Cardiac muscle cell (in vitro differentiated cells and primary cell): ENCODE measurements around the gene COL1A1. TPM values are rescaled to one million over a fixed set of nuclear protein-coding genes. Genes with fewer than 3 reads are reported as not detected.

Experiments
- DNase-seq, 2 donors: peaks; one replicate each; pipeline versions ENCODE4 v3.0.0 to v3.0.0-alpha.2; 2010 to 2017; ENCODE audit warnings: low read depth in 1 of 2, low spot score in 1 of 2
- H3K27ac ChIP-seq: fragments of 200-600 bp; sonication (generic); 2 replicates; pipeline ENCODE4 v1.5.1; 2016
- H3K27me3 ChIP-seq: fragments of 200-600 bp; sonication (generic); 2 replicates; pipeline ENCODE4 v1.6.0; 2016; ENCODE audit warnings: control low read depth
- H3K36me3 ChIP-seq: fragments of 200-600 bp; sonication (generic); 2 replicates; pipeline ENCODE4 v1.5.1; 2016; ENCODE audit warnings: control low read depth
- H3K4me1 ChIP-seq: fragments of 200-600 bp; sonication (generic); 2 replicates; pipeline ENCODE4 v1.8.1; 2017; ENCODE audit warnings: low read depth, mild to moderate bottlenecking, mixed run types
- H3K4me3 ChIP-seq: fragments of 200-600 bp; sonication (generic); 2 replicates; pipeline ENCODE4 v1.5.1; 2016; ENCODE audit warnings: mild to moderate bottlenecking
- H3K9me3 ChIP-seq: fragments of 200-600 bp; sonication (generic); 2 replicates; pipeline ENCODE4 v1.5.1; 2017; ENCODE audit warnings: low read depth, mild to moderate bottlenecking, control low read depth
- CTCF ChIP-seq: IDR thresholded peaks from 2 replicates; pipeline ENCODE4 v1.5.1; 2012; ENCODE audit warnings: low read depth, mild to moderate bottlenecking, low read length
- polyA plus RNA-seq: library from polyadenylated mRNA; unstranded; fragments of >200 nt; fragmentation: Nextera tagmentation; extraction: Ambion mirVana; gene quantifications from 2 replicates; pipeline ENCODE4 v1.2.1, GENCODE V29; 2016
- total RNA-seq: library from RNA; depleted of rRNA; stranded (reverse); fragments of >200 nt; gene quantifications from 2 replicates; pipeline ENCODE4 v1.2.3, GENCODE V29; 2016

COL1A1 gene
- total and polyA plus RNA-seq, 2 experiments from 2014 or later, result 127 to 261 TPM

- Histone ChIP-seq H3K4me1 (peaks cover 16% of the 10 kb centered on the region), H3K36me3 (no peaks in the 10 kb centered on the region), H3K4me3 (no peak overlapping the region), H3K27me3 (no peaks in the 10 kb centered on the region), H3K9me3 (no peaks in the 10 kb centered on the region), H3K27ac (peak overlapping the region; percentile 94)
- no peak for TF ChIP-seq CTCF
- peak in 1 of 2 donors; percentile 82 for DNase-seq
Measured at GRCh38 chr17:50219342-50219741, 17.9 kb upstream of the COL1A1 start.

- peaks cover 16% of the 10 kb centered on the region for H3K4me1 ChIP-seq
- no peak for TF ChIP-seq CTCF
- DNase-seq, result peak in 1 of 2 donors; percentile 92
Measured at GRCh38 chr17:50218771-50219315, 17.4 kb upstream of the COL1A1 start.

GRCh38 chr17:50218071-50218759 is 16.8 kb upstream of the COL1A1 start:
- Histone ChIP-seq H3K27ac (peak overlapping the region; percentile 94), H3K4me3 (no peak overlapping the region), H3K27me3 (no peaks in the 10 kb centered on the region), H3K9me3 (no peaks in the 10 kb centered on the region), H3K4me1 (peaks cover 16% of the 10 kb centered on the region), H3K36me3 (no peaks in the 10 kb centered on the region)
- no peak for TF ChIP-seq CTCF
- peak in 1 of 2 donors; percentile 48 for DNase-seq

More at GRCh38 chr17:50218771-50219315, 17.4 kb upstream of the COL1A1 start:
- Histone ChIP-seq H3K4me3 (no peak overlapping the region), H3K36me3 (no peaks in the 10 kb centered on the region), H3K27ac (peak overlapping the region; percentile 94), H3K27me3 (no peaks in the 10 kb centered on the region), H3K9me3 (no peaks in the 10 kb centered on the region)

- Histone ChIP-seq H3K27me3 (no peaks in the 10 kb centered on the region), H3K36me3 (no peaks in the 10 kb centered on the region), H3K4me3 (no peak overlapping the region), H3K4me1 (peaks cover 16% of the 10 kb centered on the region), H3K9me3 (no peaks in the 10 kb centered on the region), H3K27ac (no peak overlapping the region)
- no peak for TF ChIP-seq CTCF
- no peak for DNase-seq
Measured at GRCh38 chr17:50217591-50217990, 16.2 kb upstream of the COL1A1 start.

- no peak overlapping the region for H3K4me3 ChIP-seq
- H3K9me3 ChIP-seq, result no peaks in the 10 kb centered on the region
- no peaks in the 10 kb centered on the region for H3K36me3 ChIP-seq
- no peak overlapping the region for H3K27ac ChIP-seq
- peaks cover 36% of the 10 kb centered on the region for H3K4me1 ChIP-seq
- TF ChIP-seq CTCF, result no peak
- peak in 1 of 2 donors; percentile 72 for DNase-seq
- no peaks in the 10 kb centered on the region for H3K27me3 ChIP-seq
Measured at GRCh38 chr17:50214976-50215760, 13.7 kb upstream of the COL1A1 start.
